Measurements from ENCODE around the gene ICAM2. TPM values are rescaled to one million over a fixed set of nuclear protein-coding genes. Genes with fewer than 3 reads are reported as not detected.

The ICAM2 gene
- total and polyA plus RNA-seq, 2 donors (not counting 3 experiments of a cell fraction or from before 2014, with no cell fraction given): 586 to 2,377 TPM

- no peaks in the 10 kb centered on the region for H3K79me2 ChIP-seq (ENCODE audit: control insufficient read depth, insufficient read depth, low read length)
Measured at GRCh38 chr17:64036198-64036922, 15.9 kb upstream of the ICAM2 start.

More at GRCh38 chr17:64036198-64036922, 15.9 kb upstream of the ICAM2 start:
- dilution Hi-C loops (cut with MboI; ENCODE audit: extremely low pct_ligation_motif_present, low sequenced_read_pairs) (loop anchor here (25.0 kb wide), 1 partner anchor 101 kb away; the partner anchor contains the start of gene ERN1), intact Hi-C loops (cut with micrococcal nuclease) (no loop called here)
- BruUV-seq (replicated peaks): no TSS peak
- H3K4me2 ChIP-seq (ENCODE audit: insufficient read depth, low read length): no peak overlapping the region
- FAIRE-seq (no peak), DNase-seq (ENCODE audit: low read depth, low spot score) (no peak)
- POLR2A ChIA-PET: no interaction called here
- CTCF ChIA-PET: interaction anchor here (1.1 to 2.7 kb wide), 5 partner anchors 10 to 246 kb away, joined by 3 to 20 read pairs (median 4); no protein-coding TSS in a partner anchor
- H3K4me1 ChIP-seq (ENCODE audit: control insufficient read depth, extremely low read depth, insufficient read depth, low read length): no peaks in the 10 kb centered on the region
- no peaks in the 10 kb centered on the region for H3K27me3 ChIP-seq (ENCODE audit: control insufficient read depth in 2 of 2, insufficient read depth in 2 of 2, low read length in 2 of 2)
- H2AFZ ChIP-seq (ENCODE audit: low read depth, low read length): no peak overlapping the region
- H3K9me3 ChIP-seq (replicated peaks; ENCODE audit: control insufficient read depth, insufficient read depth, low read length): no peaks in the 10 kb centered on the region
- H3K9me1 ChIP-seq (replicated peaks; ENCODE audit: control insufficient read depth, extremely low read depth, insufficient read depth, low read length): no peaks in the 10 kb centered on the region
- H3K27ac ChIP-seq (ENCODE audit: insufficient read depth, low read depth, low read length): no peak overlapping the region
- H3K9ac ChIP-seq (replicated peaks; ENCODE audit: extremely low read depth, insufficient read depth, low read length): no peak overlapping the region
- TF ChIP-seq MAX (IDR thresholded peaks at IDR 0.05; ENCODE audit: insufficient read depth, insufficient read length) (no peak), EZH2 (IDR thresholded peaks at IDR 0.05; ENCODE audit: borderline replicate concordance, low read depth, low read length, severe bottlenecking) (no peak), FOS (IDR thresholded peaks at IDR 0.05; ENCODE audit: borderline replicate concordance, insufficient read depth, low read length) (no peak), CTCF (IDR thresholded peaks at IDR 0.05; ENCODE audit: extremely low read depth in 1 of 2, insufficient read depth in 1 of 2, low read depth in 1 of 2, low read length in 2 of 2) (no peak), JUN (IDR thresholded peaks at IDR 0.05; ENCODE audit: borderline replicate concordance, insufficient read depth, insufficient read length, low read depth) (no peak), GATA2 (IDR thresholded peaks at IDR 0.05; ENCODE audit: insufficient read depth, insufficient read length, low read depth, low read length) (no peak), POLR2AphosphoS5 (IDR thresholded peaks at IDR 0.05; ENCODE audit: insufficient read depth, low read depth, low read length) (no peak), MYC (IDR thresholded peaks at IDR 0.05; ENCODE audit: low read depth, low read length) (no peak), POLR2A (IDR thresholded peaks at IDR 0.05; ENCODE audit: low read depth, low read length) (no peak)
- no peaks in the 10 kb centered on the region for H4K20me1 ChIP-seq (replicated peaks; ENCODE audit: control insufficient read depth, extremely low read depth, insufficient read depth, low read length)
- peaks cover 0 to 3% of the 10 kb centered on the region in 2 experiments for H3K36me3 ChIP-seq (ENCODE audit: control insufficient read depth in 2 of 2, extremely low read depth in 1 of 2, insufficient read depth in 2 of 2, low read length in 2 of 2)
- no peak overlapping the region for H3K4me3 ChIP-seq (replicated peaks in 1 of 3; ENCODE audit: insufficient read depth in 1 of 3, low read depth in 1 of 3, low read length in 3 of 3)
